Measurements from ENCODE around the gene EPHA3.

DNA sequence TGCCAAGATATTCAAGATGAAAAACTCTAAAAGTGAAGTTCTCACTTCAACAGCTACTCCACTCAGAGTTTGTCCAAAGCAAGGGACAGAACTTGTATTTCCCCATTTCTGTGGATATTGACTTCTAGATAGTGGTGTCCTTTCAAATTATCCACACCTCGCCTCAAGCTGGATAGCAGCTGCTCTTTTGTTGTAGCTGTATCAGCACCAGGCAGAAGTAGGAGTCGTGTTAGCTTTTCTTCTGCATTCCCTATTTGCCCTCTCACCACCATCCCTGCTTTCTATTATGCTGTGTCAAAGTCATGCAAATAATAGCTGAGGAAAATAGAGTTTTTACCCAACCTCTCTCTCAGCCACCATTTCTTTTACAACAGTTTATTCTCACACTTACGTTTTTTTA is 303.8 kb downstream of the EPHA3 start:
- TF ChIP-seq EP300 (conservative IDR thresholded peaks at IDR 0.05; ENCODE audit: poor library complexity, severe bottlenecking): no peak
- no peak for TF ChIP-seq CTCF (IDR thresholded peaks at IDR 0.05; ENCODE audit: poor library complexity, severe bottlenecking)
